ENCODE results near the gene CTNNB1.

Gene CTNNB1

DNA sequence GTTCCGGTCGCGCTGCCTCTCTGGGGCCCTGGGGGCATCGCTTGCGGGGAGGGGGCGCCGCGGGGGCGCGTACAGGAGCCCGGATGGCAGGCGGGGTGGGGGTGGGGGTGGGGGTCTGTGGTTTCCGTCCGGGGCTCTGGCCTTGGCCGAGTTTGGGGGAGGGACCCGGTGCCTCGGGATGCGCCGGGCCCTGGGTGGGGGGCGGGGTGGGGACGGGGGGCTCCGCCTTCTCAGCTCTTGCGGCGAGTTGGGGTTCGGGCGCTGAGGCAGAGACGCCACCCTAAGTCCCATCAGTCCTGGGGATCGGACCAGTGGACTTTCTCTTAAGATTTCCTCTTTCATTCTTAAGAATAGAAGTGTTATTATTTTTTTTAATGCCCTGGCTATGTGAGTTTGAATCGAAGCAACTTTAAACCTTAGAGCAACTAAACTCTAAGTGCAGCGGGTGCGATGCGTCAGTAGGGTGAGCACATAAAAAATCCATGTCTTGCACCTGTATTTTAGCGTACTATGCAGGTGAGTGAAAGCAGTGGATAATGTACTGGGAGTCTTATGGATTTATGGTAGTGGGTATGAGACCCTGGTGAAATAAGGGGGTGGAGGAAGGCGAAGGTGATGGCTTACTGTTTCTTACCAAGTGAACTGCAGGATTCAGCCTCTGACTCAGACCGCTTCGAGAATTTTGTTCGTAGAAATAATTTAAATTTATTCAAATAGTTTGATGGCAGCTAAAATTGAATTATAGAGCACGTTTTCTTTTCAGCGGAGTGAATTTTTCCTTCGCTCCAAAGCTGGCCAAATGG, 762 bp downstream of the CTNNB1 start:
- H4K20me1 ChIP-seq (ENCODE audit: control insufficient read depth, insufficient read depth, low read depth, low read length): peaks cover 39% of the 10 kb centered on the region
- TF ChIP-seq EZH2phosphoT487 (IDR thresholded peaks at IDR 0.05; ENCODE audit: borderline replicate concordance, low read length): no peak
- TF ChIP-seq, protein P1, sequence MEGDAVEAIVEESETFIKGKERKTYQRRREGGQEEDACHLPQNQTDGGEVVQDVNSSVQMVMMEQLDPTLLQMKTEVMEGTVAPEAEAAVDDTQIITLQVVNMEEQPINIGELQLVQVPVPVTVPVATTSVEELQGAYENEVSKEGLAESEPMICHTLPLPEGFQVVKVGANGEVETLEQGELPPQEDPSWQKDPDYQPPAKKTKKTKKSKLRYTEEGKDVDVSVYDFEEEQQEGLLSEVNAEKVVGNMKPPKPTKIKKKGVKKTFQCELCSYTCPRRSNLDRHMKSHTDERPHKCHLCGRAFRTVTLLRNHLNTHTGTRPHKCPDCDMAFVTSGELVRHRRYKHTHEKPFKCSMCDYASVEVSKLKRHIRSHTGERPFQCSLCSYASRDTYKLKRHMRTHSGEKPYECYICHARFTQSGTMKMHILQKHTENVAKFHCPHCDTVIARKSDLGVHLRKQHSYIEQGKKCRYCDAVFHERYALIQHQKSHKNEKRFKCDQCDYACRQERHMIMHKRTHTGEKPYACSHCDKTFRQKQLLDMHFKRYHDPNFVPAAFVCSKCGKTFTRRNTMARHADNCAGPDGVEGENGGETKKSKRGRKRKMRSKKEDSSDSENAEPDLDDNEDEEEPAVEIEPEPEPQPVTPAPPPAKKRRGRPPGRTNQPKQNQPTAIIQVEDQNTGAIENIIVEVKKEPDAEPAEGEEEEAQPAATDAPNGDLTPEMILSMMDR (IDR thresholded peaks at IDR 0.05; ENCODE audit: low read depth, low read length, poor library complexity, severe bottlenecking): no peak
- H3K9me2 ChIP-seq (replicated peaks; ENCODE audit: control insufficient read depth, low read length): no peaks in the 10 kb centered on the region
- H3K79me2 ChIP-seq (ENCODE audit: control insufficient read depth, low read length): peaks cover 57% of the 10 kb centered on the region
- H3K27ac ChIP-seq (ENCODE audit: low read depth, low read length): peak overlapping the region; percentile 67
- no peaks in the 10 kb centered on the region for H3K9me3 ChIP-seq (ENCODE audit: control insufficient read depth, insufficient read depth, low read length)
- peaks cover 7% of the 10 kb centered on the region; the same call in 1 of the 2 replicates for H3F3A ChIP-seq (ENCODE audit: control insufficient read depth, insufficient read depth)
- peak overlapping the region; percentile 77 for H3K4me3 ChIP-seq (ENCODE audit: low read length)
- peaks cover 39% of the 10 kb centered on the region for H3K4me1 ChIP-seq (ENCODE audit: control insufficient read depth, low read length)
- H3K4me2 ChIP-seq (ENCODE audit: low read length): peak overlapping the region; percentile 71
- H3K36me3 ChIP-seq (ENCODE audit: control insufficient read depth, low read length): peaks cover 31% of the 10 kb centered on the region
- peaks cover 4% of the 10 kb centered on the region; the same call in 1 of the 2 replicates for H3K27me3 ChIP-seq (ENCODE audit: control insufficient read depth, low read length)

- H3K4me1 ChIP-seq (ENCODE audit: control insufficient read depth, low read length): peaks cover 39% of the 10 kb centered on the region
- no peak for TF ChIP-seq EZH2phosphoT487 (IDR thresholded peaks at IDR 0.05; ENCODE audit: borderline replicate concordance, low read length)
- TF ChIP-seq, protein P1 (IDR thresholded peaks at IDR 0.05; ENCODE audit: low read depth, low read length, poor library complexity, severe bottlenecking): no peak
- no peaks in the 10 kb centered on the region for H3K9me2 ChIP-seq (replicated peaks; ENCODE audit: control insufficient read depth, low read length)
- H3K9me3 ChIP-seq (ENCODE audit: control insufficient read depth, insufficient read depth, low read length): no peaks in the 10 kb centered on the region
- 0 out of 2 replicates have a peak, but pooled peaks cover 3% of the 10 kb centered on the region for H3K27me3 ChIP-seq (ENCODE audit: control insufficient read depth, low read length)
- peak overlapping the region; percentile 5; the same call in 1 of the 2 replicates for H3K27ac ChIP-seq (ENCODE audit: low read depth, low read length)
- H3K4me2 ChIP-seq (ENCODE audit: low read length): peak overlapping the region; percentile 62
- peaks cover 63% of the 10 kb centered on the region for H3K79me2 ChIP-seq (ENCODE audit: control insufficient read depth, low read length)
- peaks cover 7% of the 10 kb centered on the region; the same call in 1 of the 2 replicates for H3F3A ChIP-seq (ENCODE audit: control insufficient read depth, insufficient read depth)
- peaks cover 31% of the 10 kb centered on the region for H3K36me3 ChIP-seq (ENCODE audit: control insufficient read depth, low read length)
- peaks cover 40% of the 10 kb centered on the region for H4K20me1 ChIP-seq (ENCODE audit: control insufficient read depth, insufficient read depth, low read depth, low read length)
- peak overlapping the region; percentile 77 for H3K4me3 ChIP-seq (ENCODE audit: low read length)
Observed at GRCh38 chr3:41200669-41201021, 1.3 kb downstream of the CTNNB1 start.

DNA sequence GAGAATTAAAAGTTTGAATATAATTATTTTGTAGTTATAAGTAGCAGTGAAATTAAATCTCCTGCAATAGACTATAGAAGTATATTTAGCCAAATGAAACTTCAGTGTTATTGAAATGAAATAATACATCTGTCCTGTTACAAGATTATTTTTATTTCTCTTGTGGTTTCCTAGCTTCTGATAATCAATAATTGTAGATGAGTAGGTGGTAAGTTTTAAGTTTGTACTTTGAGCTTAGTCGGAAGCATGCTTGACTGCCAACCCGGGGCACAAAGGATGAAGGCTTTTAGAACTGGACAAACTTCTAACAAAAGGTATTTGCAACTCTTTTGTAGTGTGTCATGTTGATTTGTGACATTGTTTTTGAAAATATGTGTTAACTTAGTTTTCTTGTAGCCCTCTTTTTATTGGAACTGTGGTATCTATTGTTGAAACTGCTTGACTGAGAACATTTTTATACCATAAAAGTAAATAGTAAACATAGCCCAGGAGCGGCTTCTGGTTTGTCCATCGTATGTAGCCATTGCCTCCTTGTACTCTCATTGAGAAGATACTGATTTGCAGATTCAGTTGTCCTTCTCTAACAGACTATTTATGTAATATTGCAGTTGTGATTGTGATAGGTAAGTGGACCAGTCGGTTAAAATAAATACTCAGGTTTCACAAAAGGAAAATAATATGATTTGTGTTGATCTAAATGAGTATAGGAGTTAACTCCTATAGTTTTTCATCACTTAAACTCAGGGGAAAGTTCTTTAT, 2.9 kb downstream of the CTNNB1 start:
- Histone ChIP-seq H3K27me3 (ENCODE audit: control insufficient read depth, low read length) (no peaks in the 10 kb centered on the region), H4K20me1 (ENCODE audit: control insufficient read depth, insufficient read depth, low read depth, low read length) (peaks cover 53% of the 10 kb centered on the region), H3K36me3 (ENCODE audit: control insufficient read depth, low read length) (peaks cover 31% of the 10 kb centered on the region), H3K9me2 (replicated peaks; ENCODE audit: control insufficient read depth, low read length) (no peaks in the 10 kb centered on the region), H3K4me1 (ENCODE audit: control insufficient read depth, low read length) (peaks cover 42% of the 10 kb centered on the region), H3K4me2 (ENCODE audit: low read length) (peak overlapping the region; percentile 62), H3K27ac (ENCODE audit: low read depth, low read length) (peak overlapping the region; percentile 10; the same call in 1 of the 2 replicates), H3K4me3 (ENCODE audit: low read length) (peak overlapping the region; percentile 77), H3K79me2 (ENCODE audit: control insufficient read depth, low read length) (peaks cover 79% of the 10 kb centered on the region), H3K9me3 (ENCODE audit: control insufficient read depth, insufficient read depth, low read length) (no peaks in the 10 kb centered on the region), H3F3A (ENCODE audit: control insufficient read depth, insufficient read depth) (peaks cover 7% of the 10 kb centered on the region; the same call in 1 of the 2 replicates)
- TF ChIP-seq, protein P1 (IDR thresholded peaks at IDR 0.05; ENCODE audit: low read depth, low read length, poor library complexity, severe bottlenecking): no peak
- TF ChIP-seq EZH2phosphoT487 (IDR thresholded peaks at IDR 0.05; ENCODE audit: borderline replicate concordance, low read length): no peak
